Thyroid gland (tissue), 4 donors: ENCODE measurements around the gene SERPINF2.

Source experiments
- POLR2A ChIP-seq, 2 donors: fragments of 450-650 bp; IDR thresholded peaks; one replicate each; pipeline ENCODE4 v1.6.1; 2017; ENCODE audit warnings: antibody characterized with exemption in 2 of 2, mild to moderate bottlenecking in 2 of 2, moderate library complexity in 1 of 2
- TF ChIP-seq, protein P1 (sequence below), 6 experiments: fragments of 200-600 bp in 3 of 6; fragments of 450-650 bp in 3 of 6; sonication (generic) in 3 of 6; IDR thresholded peaks; one replicate each; pipeline ENCODE4 v1.5.1; 2016 to 2019; ENCODE audit warnings: antibody characterized with exemption in 6 of 6, mild to moderate bottlenecking in 2 of 6, inconsistent platforms in 1 of 6, moderate library complexity in 1 of 6

DNA sequence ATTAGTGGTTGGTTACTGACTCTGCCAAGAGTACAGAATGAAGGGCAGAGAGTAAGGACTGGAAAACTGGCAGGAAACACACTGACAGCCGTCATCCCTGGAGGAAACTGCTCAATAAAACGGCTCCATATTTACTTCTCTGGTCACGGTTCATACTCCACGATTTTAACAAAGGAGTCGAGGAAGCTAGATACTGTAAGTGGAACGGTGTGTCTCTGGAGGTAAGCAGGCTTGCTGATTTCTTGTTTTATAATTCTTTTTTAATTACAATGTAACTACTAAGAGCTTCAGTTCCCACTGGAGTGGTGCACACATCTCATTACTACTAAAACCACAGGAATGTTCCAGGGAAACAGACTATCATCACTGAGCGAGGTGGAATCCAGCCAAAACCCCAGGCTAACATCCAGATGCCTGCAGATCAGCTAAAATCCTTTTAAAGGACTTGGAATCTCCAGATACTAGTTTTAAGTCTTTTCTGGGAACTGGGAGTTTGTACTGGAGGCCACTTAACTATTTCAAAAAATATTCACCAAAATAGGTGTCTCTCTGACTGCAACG lies 37.0 kb downstream of the SERPINF2 start:
- TF ChIP-seq, protein P1, sequence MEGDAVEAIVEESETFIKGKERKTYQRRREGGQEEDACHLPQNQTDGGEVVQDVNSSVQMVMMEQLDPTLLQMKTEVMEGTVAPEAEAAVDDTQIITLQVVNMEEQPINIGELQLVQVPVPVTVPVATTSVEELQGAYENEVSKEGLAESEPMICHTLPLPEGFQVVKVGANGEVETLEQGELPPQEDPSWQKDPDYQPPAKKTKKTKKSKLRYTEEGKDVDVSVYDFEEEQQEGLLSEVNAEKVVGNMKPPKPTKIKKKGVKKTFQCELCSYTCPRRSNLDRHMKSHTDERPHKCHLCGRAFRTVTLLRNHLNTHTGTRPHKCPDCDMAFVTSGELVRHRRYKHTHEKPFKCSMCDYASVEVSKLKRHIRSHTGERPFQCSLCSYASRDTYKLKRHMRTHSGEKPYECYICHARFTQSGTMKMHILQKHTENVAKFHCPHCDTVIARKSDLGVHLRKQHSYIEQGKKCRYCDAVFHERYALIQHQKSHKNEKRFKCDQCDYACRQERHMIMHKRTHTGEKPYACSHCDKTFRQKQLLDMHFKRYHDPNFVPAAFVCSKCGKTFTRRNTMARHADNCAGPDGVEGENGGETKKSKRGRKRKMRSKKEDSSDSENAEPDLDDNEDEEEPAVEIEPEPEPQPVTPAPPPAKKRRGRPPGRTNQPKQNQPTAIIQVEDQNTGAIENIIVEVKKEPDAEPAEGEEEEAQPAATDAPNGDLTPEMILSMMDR (IDR thresholded peaks at IDR 0.05), result no peak
- peak in 1 of 2 donors; percentile 9 for TF ChIP-seq POLR2A (IDR thresholded peaks at IDR 0.05)
